ENCODE data around the gene PPP3CA.

The PPP3CA gene

GRCh38 chr4:101287324-101287723 is 60.0 kb downstream of the PPP3CA start:
- no peak for DNase-seq (ENCODE audit: low read depth)

- no peak for DNase-seq (ENCODE audit: low read depth)
Measured at GRCh38 chr4:101286663-101287062, 60.7 kb downstream of the PPP3CA start.

DNA sequence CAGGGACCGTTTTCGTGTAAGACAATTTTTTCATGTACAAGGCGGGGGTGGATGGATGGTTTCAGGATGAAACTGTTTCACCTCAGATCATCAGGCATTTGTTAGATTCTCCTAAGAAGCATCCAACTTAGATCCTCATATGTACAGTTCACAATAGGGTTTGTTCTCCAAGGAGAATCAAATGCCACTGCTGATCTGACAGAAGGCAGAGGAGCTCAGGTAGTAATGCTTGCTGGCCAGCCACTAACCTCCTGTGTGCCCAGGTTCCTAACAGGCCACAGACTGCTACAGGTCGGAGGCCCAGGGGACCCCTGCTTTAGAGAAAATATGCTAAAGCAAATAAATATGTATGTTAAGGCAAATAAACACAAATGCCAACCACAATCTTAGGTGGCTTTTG is 61.3 kb downstream of the PPP3CA start:
- DNase-seq (ENCODE audit: low read depth): no peak

DNA sequence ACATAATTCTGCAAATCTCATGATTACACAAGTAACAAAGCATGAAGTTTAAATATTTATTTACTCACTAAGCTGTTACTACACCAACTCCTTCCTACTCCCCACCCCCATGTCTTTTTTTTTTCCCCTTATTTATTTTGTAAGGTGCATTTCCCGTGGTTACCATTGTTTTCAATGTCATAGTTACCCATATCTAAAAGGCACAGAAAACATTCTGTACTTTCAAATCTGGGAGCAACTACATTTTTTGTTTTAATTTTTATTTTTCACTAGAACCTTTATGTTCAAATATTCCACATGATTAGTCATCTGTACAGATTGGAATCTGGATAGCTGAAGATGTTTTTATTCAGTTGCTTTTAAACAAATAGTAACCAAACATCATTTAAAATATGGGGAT is 62.8 kb downstream of the PPP3CA start:
- DNase-seq (ENCODE audit: low read depth): no peak

GRCh38 chr4:101283434-101283833 is 63.9 kb downstream of the PPP3CA start:
- DNase-seq (ENCODE audit: low read depth): no peak

GRCh38 chr4:101282076-101282844 is 65.1 kb downstream of the PPP3CA start:
- peak; percentile 15 for DNase-seq (ENCODE audit: low read depth)

DNA sequence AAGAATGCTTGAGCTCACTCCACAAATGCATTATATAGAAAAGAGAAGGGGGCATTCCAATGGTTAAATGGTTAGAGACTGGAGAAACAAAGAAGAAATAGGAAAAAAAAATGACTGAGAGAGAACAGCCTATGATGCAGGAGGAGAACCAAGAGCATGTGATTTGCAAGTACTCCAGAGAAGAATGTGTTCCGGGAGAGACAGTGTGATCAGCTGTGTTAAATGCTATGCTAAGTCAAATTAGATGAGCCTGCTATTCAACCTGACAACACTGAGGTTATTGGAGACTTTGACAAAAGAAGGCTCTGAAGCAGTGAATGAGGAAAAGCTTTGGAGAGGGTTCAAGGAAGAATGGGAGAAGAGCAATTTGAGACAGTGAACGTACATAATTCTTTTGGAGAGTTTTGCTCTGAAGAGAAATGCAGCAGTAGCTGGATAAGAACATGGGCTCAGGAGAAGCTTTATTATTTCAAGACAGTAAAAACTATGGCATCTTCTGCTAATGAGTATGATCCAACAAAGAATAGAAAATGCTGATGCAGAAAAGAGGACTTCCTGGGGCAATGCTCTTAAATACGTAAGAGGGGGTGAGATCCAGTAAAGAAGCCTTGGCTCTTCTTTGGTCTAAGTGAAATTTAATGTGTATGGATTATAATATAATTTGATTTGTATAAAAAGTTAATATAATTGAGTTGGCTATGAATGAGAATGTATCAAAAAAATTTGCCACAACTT is 66.3 kb downstream of the PPP3CA start:
- DNase-seq (ENCODE audit: low read depth): no peak

GRCh38 chr4:101279377-101279871 is 67.9 kb downstream of the PPP3CA start:
- DNase-seq (ENCODE audit: low read depth): no peak

- no peak for DNase-seq (ENCODE audit: low read depth)
Measured at GRCh38 chr4:101277671-101278070, 69.7 kb downstream of the PPP3CA start.

- no peak for DNase-seq (ENCODE audit: low read depth)
Measured at GRCh38 chr4:101276661-101277060, 70.7 kb downstream of the PPP3CA start.

DNA sequence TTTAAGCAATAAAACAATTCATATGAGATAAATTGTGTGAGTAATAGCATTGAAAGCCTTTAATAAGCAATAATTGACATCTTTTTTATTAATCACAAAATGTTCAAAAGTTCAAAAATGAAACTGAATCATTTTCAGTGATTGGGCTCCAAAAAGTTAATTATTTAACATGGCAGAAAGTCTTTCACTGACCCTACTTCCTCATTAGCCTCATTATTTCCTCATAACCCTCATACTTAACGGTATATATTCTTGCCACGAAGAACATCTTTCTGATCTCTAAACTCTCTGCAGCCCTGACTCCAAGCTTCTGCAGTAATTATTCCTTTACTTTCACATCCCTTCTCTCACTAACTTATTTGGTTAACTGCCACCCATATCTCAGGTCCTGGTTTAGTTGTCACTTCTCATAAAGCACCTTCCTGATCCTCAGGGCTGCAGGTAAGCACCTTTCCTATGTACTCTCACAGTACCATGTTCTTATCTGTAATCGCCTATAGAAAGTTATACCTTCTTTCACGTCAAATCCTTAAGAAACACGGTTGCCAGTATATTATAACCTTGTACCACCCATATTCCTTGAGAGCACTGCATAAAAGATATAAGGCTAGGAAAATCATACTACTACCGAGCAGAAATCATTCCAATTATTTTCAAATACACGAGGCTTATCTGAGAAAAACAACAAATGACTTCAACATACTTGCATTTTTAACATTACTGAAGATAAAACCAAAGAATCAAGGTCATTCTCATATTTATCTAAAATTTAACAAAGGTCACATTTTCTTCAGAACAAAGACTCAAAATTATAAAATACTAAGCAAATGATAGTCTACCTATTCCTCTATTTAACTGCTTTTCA is 72.2 kb downstream of the PPP3CA start:
- no peak for DNase-seq (ENCODE audit: low read depth)

DNA sequence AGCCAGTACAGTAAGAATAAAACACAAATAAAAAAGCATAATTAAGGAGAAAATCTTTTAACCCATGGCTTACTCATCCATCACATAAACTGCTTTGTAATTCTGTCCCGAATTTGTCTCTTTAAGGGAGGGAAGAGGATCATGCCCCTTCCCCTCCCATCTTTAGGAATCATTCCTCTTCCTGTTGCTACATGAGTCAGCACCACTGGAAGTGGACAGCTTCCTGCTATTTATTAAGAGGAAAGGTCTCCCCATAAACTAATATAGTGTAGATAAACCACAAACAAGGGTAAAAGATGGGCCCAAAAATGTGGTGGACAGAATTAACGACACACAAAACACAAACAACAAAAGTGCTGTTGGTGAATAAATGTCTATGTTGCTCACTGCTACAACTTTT is 75.8 kb downstream of the PPP3CA start:
- no peak for DNase-seq (ENCODE audit: low read depth)

DNA sequence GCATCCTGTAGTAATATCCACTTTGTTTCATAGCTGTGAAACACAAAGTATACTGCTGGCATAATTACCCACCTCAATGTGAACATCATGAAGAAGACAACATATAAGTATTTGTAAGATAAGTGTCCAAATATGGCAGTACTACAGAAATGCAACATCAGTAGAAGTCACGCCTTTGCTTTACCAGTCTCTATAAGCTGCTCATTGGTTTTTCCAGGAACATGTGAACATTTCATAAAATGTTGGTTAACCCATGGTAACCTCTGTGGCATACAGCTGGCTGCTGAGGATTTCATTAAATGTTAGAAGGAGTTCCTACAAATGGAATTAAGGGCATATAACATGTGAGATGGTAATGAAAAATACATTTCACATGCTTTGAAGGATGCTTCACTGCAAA is 77.6 kb downstream of the PPP3CA start:
- DNase-seq (ENCODE audit: low read depth): no peak

- no peak for DNase-seq (ENCODE audit: low read depth)
Measured at GRCh38 chr4:101265816-101266172, 81.5 kb downstream of the PPP3CA start.

DNA sequence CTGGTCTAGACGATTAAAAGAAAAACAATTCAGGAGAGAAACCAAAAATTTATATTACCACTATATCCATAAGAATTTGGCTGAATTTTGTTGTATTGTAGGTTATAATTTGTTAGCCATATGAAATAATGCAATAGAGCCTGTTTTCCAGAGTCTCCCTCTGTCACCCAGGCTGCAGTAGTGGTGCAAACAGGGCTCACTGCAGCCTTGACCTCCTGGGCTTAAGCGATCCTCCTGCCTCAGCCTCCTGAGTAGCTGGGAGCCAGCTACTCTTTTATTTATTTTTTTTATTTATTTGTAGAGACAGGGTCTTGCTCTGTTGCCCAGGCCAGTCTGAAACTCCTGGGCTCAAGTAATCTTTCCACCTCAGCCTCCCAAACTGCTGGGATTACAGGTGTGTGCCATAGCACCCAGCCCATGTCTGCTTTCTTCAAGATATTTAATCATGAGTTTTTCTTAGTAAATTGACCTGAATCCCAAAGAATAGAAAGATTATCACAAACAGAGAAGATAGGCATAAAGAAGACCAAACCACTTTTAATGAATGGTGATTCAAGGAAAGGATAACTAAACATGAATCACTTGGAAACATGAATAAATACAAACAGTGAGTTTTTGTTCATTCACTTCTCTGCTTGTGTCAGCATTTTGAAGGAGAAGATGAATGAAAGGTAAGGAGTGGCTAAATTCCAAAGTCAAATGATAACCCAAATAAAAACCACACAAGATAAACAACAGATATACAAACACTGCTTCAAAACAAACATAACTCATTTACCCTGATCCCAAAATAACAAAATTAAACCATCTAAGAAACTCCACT is 82.1 kb downstream of the PPP3CA start:
- no peak for DNase-seq (ENCODE audit: low read depth)

DNA sequence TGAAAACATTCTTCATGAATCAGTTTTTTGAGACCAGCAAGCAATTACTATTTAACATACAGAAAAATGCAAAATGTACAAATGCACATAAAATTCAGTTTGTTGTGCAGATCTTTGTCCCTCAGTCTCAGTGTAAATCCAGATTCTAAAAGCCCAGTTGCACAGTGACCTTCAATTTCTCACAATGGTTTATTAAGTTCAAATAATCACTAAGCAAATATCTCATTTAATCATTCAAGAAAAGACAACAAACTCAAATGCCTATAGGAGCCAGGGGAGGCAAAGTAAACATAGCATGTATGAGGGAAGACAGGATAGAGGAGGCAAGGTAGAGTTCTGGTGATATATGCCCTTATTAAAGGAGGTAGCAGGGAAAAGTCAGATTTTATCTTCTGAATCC is 82.8 kb downstream of the PPP3CA start:
- no peak for DNase-seq (ENCODE audit: low read depth)

DNA sequence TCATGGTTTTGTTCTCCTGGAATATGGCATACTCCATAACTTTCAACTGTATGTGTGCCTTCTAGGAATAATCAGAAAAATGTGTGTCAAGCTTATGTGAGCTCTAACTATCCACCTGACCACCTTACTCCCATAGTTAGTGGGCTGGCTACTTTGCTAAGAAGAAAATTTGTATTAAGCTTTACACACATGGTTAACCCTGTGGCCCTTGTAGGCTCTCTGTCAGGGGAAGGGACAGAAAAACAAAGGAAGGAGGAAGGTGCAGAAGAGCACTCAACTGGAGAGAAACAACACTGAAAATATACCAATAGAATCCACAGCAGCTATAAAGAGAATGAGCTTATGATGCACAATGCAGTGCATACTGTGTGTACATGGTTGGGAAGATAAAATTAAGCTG is 84.6 kb downstream of the PPP3CA start:
- DNase-seq (ENCODE audit: low read depth): no peak

- DNase-seq (ENCODE audit: low read depth): no peak
Measured at GRCh38 chr4:101259876-101260275, 87.5 kb downstream of the PPP3CA start.

DNA sequence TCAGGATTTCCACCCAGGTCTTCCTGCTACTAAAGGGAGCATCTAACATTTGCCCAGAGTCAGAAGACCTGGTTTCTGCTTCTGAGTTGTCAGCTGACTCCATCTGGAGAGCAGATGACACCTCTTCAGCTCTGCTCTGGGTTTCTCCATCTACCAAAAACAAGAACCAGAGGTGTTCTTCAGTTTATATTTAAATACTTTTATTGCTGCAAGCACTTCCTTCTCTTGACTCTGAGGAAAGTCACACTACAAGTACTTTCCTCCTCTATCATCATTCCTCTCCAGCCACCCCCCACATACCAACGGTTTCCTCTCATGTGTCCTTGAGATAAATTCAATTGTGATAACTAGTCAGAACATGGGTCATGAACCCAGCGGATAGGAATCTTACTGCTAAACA is 88.4 kb downstream of the PPP3CA start:
- no peak for DNase-seq (ENCODE audit: low read depth)

DNA sequence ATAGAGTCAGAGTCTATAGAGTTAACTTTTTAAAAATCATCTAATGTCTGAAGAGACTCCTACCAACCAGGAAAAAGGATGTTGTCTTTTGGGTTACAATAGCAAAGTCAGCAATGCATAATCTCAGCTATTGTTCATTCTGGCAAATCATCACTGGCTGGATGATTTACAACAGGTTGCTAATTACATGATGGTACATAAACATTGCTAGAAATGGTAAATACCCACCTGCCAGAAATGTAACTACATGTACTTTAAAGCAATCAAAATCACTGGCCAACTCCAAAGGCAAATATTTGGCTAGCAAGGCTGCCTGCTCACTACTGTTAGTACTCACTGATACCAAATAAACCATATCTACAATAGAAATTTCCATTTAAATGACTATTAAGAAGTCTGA is 91.1 kb downstream of the PPP3CA start:
- no peak for DNase-seq (ENCODE audit: low read depth)

GRCh38 chr4:101254776-101255175 is 92.5 kb downstream of the PPP3CA start:
- no peak for DNase-seq (ENCODE audit: low read depth)

- DNase-seq (ENCODE audit: low read depth): no peak
Measured at GRCh38 chr4:101253121-101253520, 94.2 kb downstream of the PPP3CA start.
